ENCODE measurements around the gene BRINP3. TPM values are rescaled to one million over a fixed set of nuclear protein-coding genes. Genes with fewer than 3 reads are reported as not detected.

BRINP3 gene
- polyA plus RNA-seq, 2 of the 4 experiments (the other 2 are of a cell fraction) = not detected

- WGBS (ENCODE audit: missing lambda C conversion rate) = 89% methylated on average over 2 of the region's 2 CpGs
- DNase-seq (ENCODE audit: low read depth in 1 of 2, low spot score in 1 of 2) (no peak), ATAC-seq (no peak), FAIRE-seq (no peak)
- POLR2A ChIA-PET = no interaction called here
- Histone ChIP-seq H3K4me3 (no peak overlapping the region), H3K4me1 (peaks cover 10% of the 10 kb centered on the region; the same call in 2 of the 3 replicates), H3K27ac (no peak overlapping the region), H3K4me2 (no peak overlapping the region), H3K9me3 (no peaks in the 10 kb centered on the region)
- TF ChIP-seq PBX3 (IDR thresholded peaks at IDR 0.05) = no peak
- TF ChIP-seq E2F6 (IDR thresholded peaks at IDR 0.05; ENCODE audit: borderline replicate concordance, low read depth) = no peak
- TF ChIP-seq POLR2AphosphoS2 (conservative IDR thresholded peaks at IDR 0.05; ENCODE audit: low read length) = no peak
- no peak for TF ChIP-seq NFE2L2 (conservative IDR thresholded peaks at IDR 0.05; ENCODE audit: low read length)
- TF ChIP-seq PHF8 (IDR thresholded peaks at IDR 0.05; ENCODE audit: borderline replicate concordance, low read depth) = no peak
- no peak for TF ChIP-seq HES2 (IDR thresholded peaks at IDR 0.05)
- TF ChIP-seq POLR2A (IDR thresholded peaks at IDR 0.05; ENCODE audit: low read length) = no peak
- no peak for TF ChIP-seq USF2 (IDR thresholded peaks at IDR 0.05)
- no peak for TF ChIP-seq NPAS2 (CRISPR knock-in tag; IDR thresholded peaks at IDR 0.05; ENCODE audit: borderline replicate concordance)
- no peak for TF ChIP-seq MYC (IDR thresholded peaks at IDR 0.05; ENCODE audit: borderline replicate concordance, low read length)
- TF ChIP-seq HOXB13 (CRISPR knock-in tag; IDR thresholded peaks at IDR 0.05; ENCODE audit: low read depth) = no peak
- TF ChIP-seq KDM5A (IDR thresholded peaks at IDR 0.05) = no peak
- CTCF ChIA-PET = no interaction called here
Measured at GRCh38 chr1:190066011-190066410, 411.7 kb downstream of the BRINP3 start.

- ChIA-PET CTCF (no interaction called here), POLR2A (no interaction called here)
- no peak for TF ChIP-seq TP53 (CRISPR knock-in tag; IDR thresholded peaks at IDR 0.05)
- TF ChIP-seq TFCP2L1 (CRISPR knock-in tag; IDR thresholded peaks at IDR 0.05) = no peak
- no peak for TF ChIP-seq RCOR1 (IDR thresholded peaks at IDR 0.05; ENCODE audit: low read depth, low read length)
- no peak for TF ChIP-seq RAD21 (conservative IDR thresholded peaks at IDR 0.05 in 1 of 2, IDR thresholded peaks at IDR 0.05 in 1 of 2)
- no peak for TF ChIP-seq JUNB (IDR thresholded peaks at IDR 0.05)
- no peak for TF ChIP-seq ZSCAN20 (CRISPR knock-in tag; IDR thresholded peaks at IDR 0.05)
- no peak for TF ChIP-seq MAFK (IDR thresholded peaks at IDR 0.05; ENCODE audit: partially characterized antibody)
- TF ChIP-seq POLR2A (IDR thresholded peaks at IDR 0.05; ENCODE audit: low read length) = no peak
- no peak for TF ChIP-seq NPAS2 (CRISPR knock-in tag; IDR thresholded peaks at IDR 0.05; ENCODE audit: borderline replicate concordance)
- no peak for TF ChIP-seq ZFP36 (IDR thresholded peaks at IDR 0.05; ENCODE audit: borderline replicate concordance, partially characterized antibody)
- no peak for TF ChIP-seq HOXB5 (CRISPR knock-in tag; IDR thresholded peaks at IDR 0.05)
- TF ChIP-seq FOSB (CRISPR knock-in tag; IDR thresholded peaks at IDR 0.05) = no peak
- no peak for TF ChIP-seq FOSL2 (IDR thresholded peaks at IDR 0.05)
- no peak for TF ChIP-seq FOSL2 (CRISPR knock-in tag; IDR thresholded peaks at IDR 0.05)
- no peak for TF ChIP-seq EP300 (IDR thresholded peaks at IDR 0.05)
- TF ChIP-seq CEBPB (IDR thresholded peaks at IDR 0.05) = no peak
- TF ChIP-seq CHD2 (IDR thresholded peaks at IDR 0.05; ENCODE audit: low read length, partially characterized antibody) = no peak
- no peak for TF ChIP-seq RFX5 (IDR thresholded peaks at IDR 0.05)
- TF ChIP-seq E2F6 (IDR thresholded peaks at IDR 0.05; ENCODE audit: borderline replicate concordance, low read depth) = no peak
- Histone ChIP-seq H3K4me3 (no peak overlapping the region), H3K4me1 (peaks cover 3% of the 10 kb centered on the region; the same call in 1 of the 3 replicates), H3K27ac (no peak overlapping the region), H3K9me3 (no peaks in the 10 kb centered on the region), H3K4me2 (no peak overlapping the region)
- 95% methylated on average over 1 of the region's 1 CpG for WGBS (ENCODE audit: missing lambda C conversion rate)
- DNase-seq (ENCODE audit: low read depth in 1 of 2, low spot score in 1 of 2) = no peak
- no peak for ATAC-seq
- FAIRE-seq = no peak
Measured at GRCh38 chr1:190049314-190049713, 428.4 kb downstream of the BRINP3 start.
